AG09319 (cell line): ENCODE measurements around the gene RNF144A.

Experiments
- DNase-seq: peaks from one replicate; pipeline ENCODE4 v3.0.0-alpha.2; 2010; ENCODE audit warnings: low read depth; ENCODE audit errors: extremely low read depth
- TF ChIP-seq, protein P1 (sequence below): IDR thresholded peaks from 2 replicates; pipeline ENCODE4 v1.5.1; 2011; ENCODE audit warnings: low read depth, mild to moderate bottlenecking, inconsistent platforms, low read length, moderate library complexity

The RNF144A gene

DNA sequence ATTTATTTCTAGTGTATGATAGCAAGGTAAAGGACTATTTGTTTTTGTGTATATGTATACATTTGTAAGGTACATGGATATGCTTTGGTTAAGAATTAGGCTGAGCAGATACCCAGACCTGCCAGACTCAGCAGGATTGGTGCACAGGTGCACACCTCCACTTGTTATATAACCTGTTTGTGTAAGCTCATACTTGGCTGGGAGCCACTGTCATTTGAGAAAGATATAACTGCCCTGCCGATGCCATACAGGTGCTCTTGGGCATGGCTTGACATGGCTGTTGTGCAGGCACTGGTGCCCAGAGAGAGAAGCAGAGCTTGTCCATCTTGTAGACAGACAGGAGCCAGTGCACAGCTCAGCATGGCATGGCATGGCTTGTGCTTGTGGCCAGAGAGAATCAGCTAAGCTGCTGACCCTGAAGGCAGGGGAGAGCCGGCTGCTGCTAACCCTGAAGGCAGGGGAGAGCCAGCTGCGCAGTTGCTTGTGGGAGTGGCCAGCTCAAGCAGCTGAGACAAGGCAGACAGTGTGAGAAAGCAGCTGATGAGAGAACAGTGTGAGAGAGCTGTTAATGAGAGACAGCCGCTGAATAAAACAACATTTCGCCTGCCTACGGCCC lies 136.5 kb downstream of the RNF144A start:
- DNase-seq = no peak
- TF ChIP-seq, protein P1, sequence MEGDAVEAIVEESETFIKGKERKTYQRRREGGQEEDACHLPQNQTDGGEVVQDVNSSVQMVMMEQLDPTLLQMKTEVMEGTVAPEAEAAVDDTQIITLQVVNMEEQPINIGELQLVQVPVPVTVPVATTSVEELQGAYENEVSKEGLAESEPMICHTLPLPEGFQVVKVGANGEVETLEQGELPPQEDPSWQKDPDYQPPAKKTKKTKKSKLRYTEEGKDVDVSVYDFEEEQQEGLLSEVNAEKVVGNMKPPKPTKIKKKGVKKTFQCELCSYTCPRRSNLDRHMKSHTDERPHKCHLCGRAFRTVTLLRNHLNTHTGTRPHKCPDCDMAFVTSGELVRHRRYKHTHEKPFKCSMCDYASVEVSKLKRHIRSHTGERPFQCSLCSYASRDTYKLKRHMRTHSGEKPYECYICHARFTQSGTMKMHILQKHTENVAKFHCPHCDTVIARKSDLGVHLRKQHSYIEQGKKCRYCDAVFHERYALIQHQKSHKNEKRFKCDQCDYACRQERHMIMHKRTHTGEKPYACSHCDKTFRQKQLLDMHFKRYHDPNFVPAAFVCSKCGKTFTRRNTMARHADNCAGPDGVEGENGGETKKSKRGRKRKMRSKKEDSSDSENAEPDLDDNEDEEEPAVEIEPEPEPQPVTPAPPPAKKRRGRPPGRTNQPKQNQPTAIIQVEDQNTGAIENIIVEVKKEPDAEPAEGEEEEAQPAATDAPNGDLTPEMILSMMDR = no peak

DNA sequence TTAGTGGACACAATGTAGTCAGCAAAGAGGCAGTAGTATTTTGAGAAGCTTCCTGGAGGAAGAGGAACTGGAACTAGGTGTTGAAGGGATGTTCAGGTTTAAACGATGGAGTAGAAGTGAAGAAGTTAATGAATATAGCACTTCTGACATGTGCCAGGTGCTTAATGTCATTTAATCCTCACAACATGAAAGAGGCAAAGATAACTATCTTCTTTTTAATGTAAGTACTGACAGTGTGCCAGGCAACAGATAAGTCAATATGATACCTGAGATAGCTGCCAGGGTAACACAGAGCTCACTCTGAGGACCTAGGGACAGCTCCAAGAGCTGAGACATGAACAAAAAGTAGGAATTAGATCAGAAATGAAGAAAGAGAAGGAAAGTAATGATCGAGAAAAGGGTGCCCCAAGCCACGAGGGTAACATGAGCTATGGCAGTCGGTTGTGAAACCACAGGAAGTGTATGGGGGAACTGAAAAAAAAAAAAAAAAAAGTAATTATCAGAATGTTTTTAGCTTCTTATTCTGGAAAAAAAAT lies 140.7 kb downstream of the RNF144A start:
- TF ChIP-seq, protein P1 = no peak
- DNase-seq = no peak

GRCh38 chr2:7060156-7060555 lies 142.9 kb downstream of the RNF144A start:
- TF ChIP-seq, protein P1 = no peak
- DNase-seq = no peak

GRCh38 chr2:7060631-7061449 lies 143.6 kb downstream of the RNF144A start:
- DNase-seq = no peak

DNA sequence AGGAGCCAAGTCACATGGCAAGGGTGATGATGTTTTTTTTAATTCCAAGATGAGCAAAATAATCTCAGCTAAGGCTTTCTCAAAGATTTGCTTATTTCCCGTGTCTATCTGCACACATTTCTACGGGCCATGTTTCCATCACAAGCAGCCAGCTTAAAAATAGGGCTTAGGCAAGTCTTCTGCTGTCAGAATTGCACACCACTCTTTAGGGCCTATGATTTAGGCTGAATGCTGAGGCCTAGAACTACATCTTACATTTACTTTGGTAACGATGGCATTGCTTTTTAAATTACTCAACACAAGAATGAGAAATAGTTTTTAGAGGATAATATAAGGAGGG lies 144.2 kb downstream of the RNF144A start:
- no peak for DNase-seq
- TF ChIP-seq, protein P1 = no peak

More at GRCh38 chr2:7060631-7061449, 143.6 kb downstream of the RNF144A start:
- TF ChIP-seq, protein P1 = no peak

GRCh38 chr2:7061921-7062320 lies 144.7 kb downstream of the RNF144A start:
- TF ChIP-seq, protein P1 = no peak
- DNase-seq = no peak

GRCh38 chr2:7063789-7064188 lies 146.6 kb downstream of the RNF144A start:
- no peak for DNase-seq
- TF ChIP-seq, protein P1 = no peak
